Panc1 (cell line): Measurements from ENCODE around the gene SLC15A1. TPM values are rescaled to one million over a fixed set of nuclear protein-coding genes. Genes with fewer than 3 reads are reported as not detected.

Source experiments
- ATAC-seq: fragments of 200-7000 bp; cut with Tn5 transposase; 2 replicates; pipeline ENCODE4 v1.9.1; 2020; ENCODE audit warnings: mild to moderate bottlenecking, moderate library complexity
- BruUV-seq: library from RNA; stranded (reverse); fragments of 400-500 nt; replicated peaks from 2 replicates; lab custom pipeline; 2021; lab: Mats Ljungman, UMichigan
- CTCF ChIA-PET: fragments of 300-600 bp; sonication (Branson Sonifier 250); formaldehyde crosslinking; loops from one replicate; lab custom pipeline; 2022; ENCODE audit warnings: antibody characterized with exemption; lab: Charles Lee
- POLR2A ChIA-PET: fragments of 300-600 bp; sonication (Branson Sonifier 250); formaldehyde crosslinking; loops from one replicate; lab custom pipeline; 2022; ENCODE audit warnings: antibody characterized with exemption; lab: Charles Lee
- DNase-seq: peaks from one replicate; pipeline ENCODE4 v3.0.0-alpha.2; 2010; ENCODE audit warnings: low read depth, low spot score
- H3K27ac ChIP-seq: 2 replicates; pipeline ENCODE4 v1.5.1; 2011; ENCODE audit warnings: mild to moderate bottlenecking, low read length, inconsistent platforms
- H3K27me3 ChIP-seq: fragments of 200-500 bp; sonication (Bioruptor generic); 2 replicates; pipeline ENCODE4 v1.6.0; 2014; ENCODE audit warnings: low read length, inconsistent platforms; ENCODE audit not compliant: control insufficient read depth, insufficient read depth
- H3K36me3 ChIP-seq: fragments of 200-500 bp; sonication (Bioruptor generic); 2 replicates; pipeline ENCODE4 v1.5.1; 2014; ENCODE audit warnings: inconsistent platforms, mild to moderate bottlenecking, low read length, moderate library complexity; ENCODE audit not compliant: control insufficient read depth, insufficient read depth
- H3K4me1 ChIP-seq: 2 replicates; pipeline ENCODE4 v1.5.1; 2011; ENCODE audit warnings: inconsistent platforms, mild to moderate bottlenecking, low read length, moderate library complexity; ENCODE audit not compliant: control insufficient read depth, insufficient read depth
- H3K4me3 ChIP-seq, 2 experiments: 2 replicates each; pipeline ENCODE4 v1.5.1; 2011 to 2012; ENCODE audit warnings: low read depth in 2 of 2, low read length in 2 of 2, mild to moderate bottlenecking in 2 of 2, inconsistent platforms in 1 of 2, moderate library complexity in 1 of 2
- H3K9me3 ChIP-seq: fragments of 200-500 bp; sonication (Bioruptor generic); 2 replicates; pipeline ENCODE4 v1.5.1; 2014; ENCODE audit warnings: low read depth, mild to moderate bottlenecking, inconsistent platforms, low read length, moderate library complexity; ENCODE audit not compliant: control insufficient read depth, insufficient read depth
- CTCF ChIP-seq: fragments of 450-650 bp; IDR thresholded peaks from 2 replicates; pipeline ENCODE4 v1.5.1; 2017; ENCODE audit warnings: mild to moderate bottlenecking
- POLR2AphosphoS5 ChIP-seq: IDR thresholded peaks from 2 replicates; pipeline ENCODE4 v1.6.1; 2012; ENCODE audit warnings: mild to moderate bottlenecking, low read depth, low read length, moderate library complexity
- REST ChIP-seq, 2 experiments: IDR thresholded peaks; 2 replicates each; pipeline ENCODE4 v1.6.1; 2011 to 2012; ENCODE audit warnings: low read depth in 2 of 2, control low read depth in 1 of 2, low read length in 1 of 2, mild to moderate bottlenecking in 1 of 2, moderate library complexity in 1 of 2; ENCODE audit not compliant: insufficient read depth in 1 of 2
- SIN3A ChIP-seq: IDR thresholded peaks from 2 replicates; pipeline ENCODE4 v1.6.1; 2012; ENCODE audit warnings: low read depth, mild to moderate bottlenecking, low read length, moderate library complexity, borderline replicate concordance; ENCODE audit not compliant: insufficient read depth
- TCF7L2 ChIP-seq: IDR thresholded peaks from 2 replicates; pipeline ENCODE4 v1.6.1; 2011; ENCODE audit warnings: mild to moderate bottlenecking, low read depth, low read length, inconsistent platforms
- in situ Hi-C: cut with HindIII; loops from 2 replicates; pipeline ENCODE4 v1.10.0; 2016; ENCODE audit warnings: low sequenced_read_pairs, low pct_unique_long_range_greater_than_20kb
- intact Hi-C: fragments of 100-400 bp; cut with micrococcal nuclease; formaldehyde crosslinking; loops from one replicate; pipeline ENCODE4 v1.10.0; 2022; ENCODE audit not compliant: unreplicated experiment
- total RNA-seq: library from RNA; stranded (reverse); gene quantifications from one replicate; pipeline ENCODE4 v1.2.1, GENCODE V29; 2021; ENCODE audit not compliant: unreplicated experiment

SLC15A1 gene
- total RNA-seq, 1 experiment from 2014 or later, result 0.18 TPM

- ATAC-seq (no peak), DNase-seq (no peak)
- Histone ChIP-seq H3K9me3 (no peaks in the 10 kb centered on the region), H3K27ac (no peak overlapping the region), H3K4me3 (no peak overlapping the region), H3K4me1 (no peaks in the 10 kb centered on the region), H3K27me3 (no peaks in the 10 kb centered on the region), H3K36me3 (no peaks in the 10 kb centered on the region)
- in situ Hi-C loops, result no loop called here
- ChIA-PET CTCF (no interaction called here), POLR2A (no interaction called here)
- TF ChIP-seq POLR2AphosphoS5 (no peak), REST (IDR thresholded peaks at IDR 0.05; ENCODE audit: insufficient read depth in 1 of 2, low read depth in 2 of 2, low read length in 1 of 2) (no peak), SIN3A (no peak), TCF7L2 (no peak), CTCF (no peak)
- intact Hi-C loops, result no loop called here
- no TSS peak for BruUV-seq
Observed at GRCh38 chr13:98774776-98775175, 22.3 kb upstream of the SLC15A1 start.

GRCh38 chr13:98773921-98774320, 21.4 kb upstream of the SLC15A1 start:
- ATAC-seq, result no peak
- H3K4me1 ChIP-seq, result no peaks in the 10 kb centered on the region
- H3K36me3 ChIP-seq, result no peaks in the 10 kb centered on the region
- no peak overlapping the region for H3K4me3 ChIP-seq
- TF ChIP-seq POLR2AphosphoS5 (no peak), CTCF (no peak), SIN3A (no peak), REST (IDR thresholded peaks at IDR 0.05; ENCODE audit: insufficient read depth in 1 of 2, low read depth in 2 of 2, low read length in 1 of 2) (no peak), TCF7L2 (no peak)
- in situ Hi-C loops (no loop called here), intact Hi-C loops (no loop called here)
- ChIA-PET POLR2A (no interaction called here), CTCF (no interaction called here)
- no peaks in the 10 kb centered on the region for H3K9me3 ChIP-seq
- H3K27me3 ChIP-seq, result no peaks in the 10 kb centered on the region
- BruUV-seq, result no TSS peak
- no peak for DNase-seq
- H3K27ac ChIP-seq, result no peak overlapping the region
